CD4-positive, alpha-beta T cell treated with Interleukin-2 at 100 ng/mL for 4 hours (primary cell): ENCODE data around the gene SCAMP5.

ENCODE experiments used
- DNase-seq: peaks from one replicate; pipeline ENCODE4 v3.0.0-alpha.2; 2020; ENCODE audit warnings: low spot score

Gene SCAMP5

DNA sequence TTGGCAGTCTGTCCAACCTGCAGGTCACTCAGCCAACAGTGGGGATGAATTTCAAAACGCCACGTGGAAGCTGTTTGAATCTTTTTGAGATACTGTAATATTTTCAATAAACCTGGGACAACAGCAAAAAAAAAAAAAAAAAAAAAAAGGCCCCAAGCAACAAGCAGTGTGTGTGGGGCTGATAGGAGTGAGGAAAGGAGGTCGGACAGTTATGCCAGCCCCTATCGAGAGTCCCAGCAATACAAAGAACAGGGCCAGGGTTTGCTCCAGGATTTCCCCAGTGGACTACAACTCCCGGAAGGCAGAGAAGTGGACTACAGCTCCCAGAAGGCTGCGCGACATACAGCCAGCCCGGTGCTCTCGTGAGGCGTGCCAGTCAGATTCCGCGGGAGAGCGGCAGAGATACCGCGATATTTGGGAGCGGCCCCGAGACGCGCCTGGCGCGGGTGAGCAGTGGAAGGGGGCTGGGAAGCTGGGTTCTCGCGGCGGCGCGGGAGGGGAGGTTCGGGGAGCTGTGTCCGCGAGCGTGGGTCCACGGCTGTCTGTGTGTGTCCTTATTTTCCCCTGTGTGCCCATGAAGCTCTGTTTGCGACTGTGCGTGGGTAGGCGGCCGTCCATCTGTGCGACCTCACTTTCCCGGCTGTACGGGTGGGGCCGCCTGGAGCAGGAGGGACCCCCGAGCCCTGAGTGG is 28.0 kb downstream of the SCAMP5 start, which contains the start of gene PPCDC:
Gene PPCDC, plus strand, starts transcription at position 410 of the 691 bp plus-strand sequence. CDS start 4,729 bp downstream, outside the sequence.
- peak; percentile 95 for DNase-seq

DNA sequence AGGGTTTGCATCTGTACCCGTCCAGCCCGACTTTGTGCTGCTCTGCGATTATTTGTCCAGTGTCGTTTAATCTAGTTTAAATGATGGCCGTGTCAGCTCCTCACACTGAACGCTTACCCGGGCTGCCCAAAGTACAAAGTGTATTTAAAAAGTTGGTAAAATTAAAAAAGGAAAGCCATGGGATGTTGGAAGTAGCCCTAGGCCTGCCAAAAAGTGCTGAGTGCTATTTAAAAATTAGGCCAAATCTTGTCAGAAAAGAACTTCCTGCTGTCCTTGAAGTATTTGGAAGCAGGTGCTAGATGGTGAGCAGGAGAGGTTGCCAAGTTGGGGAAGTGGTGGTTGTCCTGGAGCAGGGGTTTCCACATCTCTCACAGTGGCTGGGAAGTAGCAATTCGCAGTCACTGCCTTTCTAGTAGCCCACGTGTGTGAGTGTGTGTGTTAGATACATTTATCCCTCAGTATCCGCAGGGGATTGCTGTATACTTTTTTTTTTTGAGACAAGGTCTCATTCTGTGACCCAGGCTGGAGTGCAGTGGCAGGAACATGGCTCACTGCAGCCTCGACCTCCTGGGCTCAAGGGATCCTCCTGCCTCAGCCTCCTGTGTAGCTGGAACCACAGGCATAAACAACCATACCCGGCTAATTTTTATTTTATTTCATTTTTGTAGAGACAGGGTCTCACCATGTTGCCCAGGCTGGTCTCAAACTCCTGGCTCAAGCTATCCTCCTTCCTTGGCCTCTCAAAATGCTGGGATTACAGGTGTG is 28.7 kb downstream of the SCAMP5 start:
- peak; percentile 10 for DNase-seq

DNA sequence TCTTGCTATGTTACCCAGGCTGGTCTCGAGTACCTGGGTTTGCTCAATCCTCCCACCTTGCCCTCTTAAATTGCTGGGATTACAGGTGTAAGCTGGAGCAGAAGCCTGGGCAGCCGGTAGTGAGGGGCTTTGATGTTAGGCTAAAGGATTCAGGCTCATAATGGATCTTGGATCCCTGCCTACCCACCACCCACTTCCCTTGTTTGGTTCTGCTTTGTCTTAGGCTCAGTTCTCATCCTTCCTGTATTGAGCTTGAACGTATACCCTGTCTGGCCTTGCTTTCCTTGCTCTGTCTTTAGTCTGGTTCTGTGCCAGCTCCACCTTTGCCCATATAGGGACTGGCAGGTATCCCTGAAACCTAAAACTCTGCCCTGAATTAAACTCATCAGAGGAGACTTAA is 29.7 kb downstream of the SCAMP5 start:
- no peak for DNase-seq

DNA sequence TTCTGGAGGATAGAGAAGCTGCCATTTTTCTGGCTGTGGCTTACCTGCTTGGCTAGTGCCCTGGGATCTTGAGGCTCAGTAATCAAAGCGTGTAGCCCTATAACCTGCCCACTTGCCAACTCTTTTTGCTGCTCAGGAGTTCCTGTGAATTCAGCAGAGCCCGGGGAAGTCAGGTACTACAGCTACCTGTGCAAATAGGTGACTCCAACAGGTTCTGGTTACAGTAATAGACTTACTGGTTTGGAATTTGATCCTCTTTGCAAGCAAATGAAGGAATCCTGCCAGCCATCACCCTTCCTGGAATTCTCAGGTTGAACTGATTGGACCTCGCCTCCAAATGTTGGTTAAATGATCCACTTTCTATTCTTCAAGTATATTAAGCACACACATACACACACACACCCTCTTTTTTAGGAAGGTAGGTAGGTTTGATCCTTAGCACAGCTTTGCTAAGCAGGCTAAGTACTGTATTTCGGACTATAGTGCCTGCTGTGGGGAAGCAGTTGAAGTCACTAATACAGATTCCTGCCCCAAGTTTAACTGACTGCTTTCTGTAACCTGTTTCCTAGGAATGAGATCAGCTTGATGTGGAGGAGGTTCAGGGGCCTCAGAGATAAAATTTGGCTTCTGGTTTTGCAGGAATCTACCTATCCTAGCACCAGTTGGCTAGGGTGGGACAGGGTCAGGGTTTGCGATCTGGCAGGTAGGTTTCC is 30.3 kb downstream of the SCAMP5 start:
- DNase-seq: no peak

DNA sequence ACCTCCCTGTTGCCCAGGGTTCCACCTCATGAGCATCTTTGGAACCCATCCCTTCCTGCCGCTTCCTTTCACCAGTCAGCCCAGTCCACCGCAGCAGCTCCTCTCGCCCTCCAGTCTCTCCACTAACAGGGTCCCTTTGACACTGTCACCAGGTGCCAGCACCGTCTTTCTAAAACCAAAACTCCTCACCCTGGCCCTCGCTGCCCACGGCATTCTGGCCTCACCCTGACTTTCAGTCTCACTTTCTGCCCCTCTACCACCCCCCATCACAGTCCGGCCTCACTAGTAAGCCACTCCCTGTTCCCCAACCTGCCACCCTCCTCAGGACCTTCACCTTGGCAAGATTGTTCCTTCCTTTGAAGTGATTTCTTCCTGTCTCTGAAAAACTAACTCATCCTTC is 32.2 kb downstream of the SCAMP5 start:
- no peak for DNase-seq

DNA sequence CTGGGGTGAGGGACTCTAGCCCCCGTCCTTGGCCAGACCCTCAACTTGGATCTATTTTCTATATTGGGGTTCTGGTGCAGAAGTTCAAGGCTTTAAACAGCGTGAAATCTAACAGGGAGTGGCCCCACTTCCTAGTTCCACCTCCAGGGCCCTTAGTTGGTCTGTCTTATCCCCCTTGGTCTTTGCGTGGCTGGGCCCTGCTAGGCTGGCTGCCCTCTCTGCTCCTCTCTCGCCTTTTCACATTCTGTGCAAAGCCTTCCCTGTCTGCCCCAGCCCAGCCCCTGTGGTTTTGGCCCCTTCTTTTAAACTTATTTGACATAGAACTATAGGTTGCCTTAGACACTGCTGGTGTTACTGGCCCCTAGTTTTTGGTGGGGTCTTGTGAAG is 33.6 kb downstream of the SCAMP5 start:
- DNase-seq: no peak

DNA sequence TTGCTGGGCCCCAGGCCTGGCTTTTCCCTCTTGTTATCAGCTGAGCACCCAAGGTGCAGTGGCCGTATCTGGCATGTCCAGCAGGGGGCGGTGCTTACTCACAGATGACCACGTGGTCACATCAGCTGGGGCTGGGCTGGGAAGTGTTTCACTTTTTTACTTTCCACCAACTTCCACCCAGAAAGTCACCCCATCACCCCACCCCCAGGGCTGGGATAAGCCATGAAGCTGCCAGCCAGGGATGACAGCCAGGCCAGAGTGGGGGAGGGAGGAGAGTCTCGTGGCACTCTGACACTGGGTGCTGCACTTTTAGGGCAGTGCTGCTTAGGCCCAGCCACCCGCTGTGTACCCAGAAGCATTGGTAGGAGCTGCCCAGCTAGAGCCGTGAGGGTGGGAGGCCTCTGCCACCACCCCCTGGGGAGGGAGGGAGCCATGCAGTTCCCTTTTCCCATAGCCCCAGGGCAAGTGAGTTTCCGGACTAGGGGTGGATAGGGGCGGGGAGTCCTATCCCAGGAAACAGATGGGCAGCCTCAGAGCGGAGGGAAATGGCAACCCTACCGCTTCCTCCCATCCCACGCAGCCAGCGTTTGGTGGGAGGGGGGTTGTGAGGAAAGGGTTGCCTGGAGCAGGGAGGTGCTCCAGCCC is 34.1 kb downstream of the SCAMP5 start:
- DNase-seq: peak; percentile 88

DNA sequence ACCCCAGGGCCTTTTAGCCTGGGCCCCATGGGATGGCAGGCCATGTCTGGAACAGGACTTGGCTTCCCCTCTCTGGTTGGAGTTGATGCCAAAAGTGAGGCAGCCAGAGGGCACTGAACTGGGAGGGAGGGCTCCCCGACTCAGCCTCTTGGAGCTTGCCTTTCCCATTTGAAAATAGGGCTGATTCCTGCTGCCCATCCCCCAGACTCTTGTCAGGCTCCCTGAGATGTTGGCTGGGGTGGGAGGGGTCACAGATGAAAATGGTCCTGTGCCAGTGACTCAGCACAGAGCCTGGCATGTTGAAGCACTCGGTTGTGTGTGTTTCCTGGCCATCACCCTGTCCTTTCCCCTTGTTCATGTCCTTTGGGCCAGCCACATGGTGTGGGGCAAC is 34.7 kb downstream of the SCAMP5 start:
- no peak for DNase-seq

DNA sequence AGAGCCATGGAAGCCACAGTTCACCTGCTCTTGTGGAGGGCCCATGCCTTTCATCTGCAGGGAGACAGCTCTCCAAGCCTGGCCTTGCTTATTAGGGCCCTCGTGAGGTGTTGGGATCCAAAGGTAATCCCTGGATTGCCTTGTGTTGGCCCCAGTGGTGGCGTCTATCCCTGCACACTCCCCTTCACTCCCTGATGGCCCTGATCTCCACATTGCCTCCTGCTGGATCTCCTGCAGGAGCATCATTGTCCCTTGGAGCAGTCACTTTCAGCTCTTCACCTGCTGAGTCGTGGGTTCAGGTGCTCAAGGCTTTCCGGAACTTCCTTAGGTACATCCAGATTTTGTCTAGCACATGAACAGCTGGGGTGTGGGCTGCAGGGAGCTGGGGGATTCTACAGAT is 35.1 kb downstream of the SCAMP5 start:
- no peak for DNase-seq

DNA sequence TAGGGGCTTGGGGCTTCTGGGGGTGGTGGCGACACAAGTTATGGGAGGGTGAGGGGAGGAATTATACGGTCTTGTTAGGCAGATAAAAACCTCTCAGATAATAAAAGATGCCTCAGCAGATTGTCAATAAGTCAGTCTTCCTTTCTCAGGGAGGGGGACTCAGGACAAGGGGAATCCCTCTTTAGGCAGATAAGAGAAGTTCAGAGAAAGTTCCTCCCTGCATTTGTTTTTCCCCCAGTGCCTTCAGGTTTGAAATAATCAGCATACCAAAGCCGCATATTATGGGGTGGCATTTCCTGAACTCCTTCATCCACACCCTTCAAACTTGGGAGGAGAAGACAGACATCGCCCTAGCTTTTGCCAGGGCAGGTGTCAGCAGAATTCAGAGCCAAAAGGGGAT is 36.5 kb downstream of the SCAMP5 start:
- DNase-seq: no peak

DNA sequence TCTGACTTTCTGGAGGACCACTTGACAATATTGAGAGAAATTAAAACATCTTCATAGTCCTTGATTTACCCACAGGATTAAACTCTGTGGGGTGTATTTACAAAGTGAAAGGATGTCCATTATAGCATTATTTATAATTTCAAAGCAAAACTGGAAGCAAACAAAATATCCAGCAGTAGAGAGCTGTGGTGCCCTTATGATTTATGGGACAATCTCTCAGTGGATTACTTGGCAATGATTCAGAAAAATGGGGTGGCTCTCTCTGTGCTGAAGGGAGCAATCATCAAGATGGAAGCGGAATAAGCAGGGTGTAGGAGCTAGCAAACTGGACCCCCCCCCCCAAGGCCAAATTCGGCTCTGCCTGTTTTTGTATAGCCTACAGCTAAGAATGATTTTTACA is 37.0 kb downstream of the SCAMP5 start:
- no peak for DNase-seq

DNA sequence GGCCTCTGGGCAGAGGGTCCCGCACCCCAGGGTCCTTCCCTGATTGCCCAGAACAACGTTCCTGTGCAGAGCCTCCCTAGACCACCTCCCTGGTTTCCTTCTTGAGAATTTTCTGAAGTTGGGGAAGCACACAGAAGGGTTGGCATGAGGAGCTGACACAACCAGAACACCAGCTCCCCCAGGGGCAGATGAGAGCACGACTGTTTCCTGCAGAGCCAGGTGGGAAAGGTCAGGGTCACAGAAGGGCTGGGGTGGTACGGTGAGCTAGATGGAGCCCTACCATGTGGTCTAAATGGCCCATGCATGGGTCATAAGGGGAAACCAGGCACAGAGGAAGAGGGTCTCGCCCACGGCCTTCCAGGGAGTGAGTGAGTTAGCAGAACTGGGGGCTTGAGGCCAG is 38.4 kb downstream of the SCAMP5 start:
- no peak for DNase-seq

DNA sequence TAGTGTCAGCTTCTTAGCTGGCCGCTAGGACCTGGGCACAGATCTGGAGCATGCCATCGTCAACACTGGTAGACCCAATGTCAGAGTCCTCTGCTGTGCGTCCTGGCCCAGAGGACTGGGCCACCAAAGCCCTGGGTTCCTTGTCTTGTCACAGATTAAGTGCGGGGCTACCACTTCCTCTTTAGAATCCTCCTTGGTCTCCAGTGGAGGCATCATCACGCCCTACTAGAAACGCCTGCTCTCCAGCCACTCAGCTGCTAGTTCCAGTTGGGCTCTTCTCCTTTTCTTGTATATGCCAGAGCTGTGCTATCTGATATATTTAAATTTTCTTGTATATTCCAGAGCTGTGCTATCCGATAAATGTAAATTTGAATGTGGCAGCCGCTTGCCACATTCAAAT is 39.3 kb downstream of the SCAMP5 start:
- no peak for DNase-seq

DNA sequence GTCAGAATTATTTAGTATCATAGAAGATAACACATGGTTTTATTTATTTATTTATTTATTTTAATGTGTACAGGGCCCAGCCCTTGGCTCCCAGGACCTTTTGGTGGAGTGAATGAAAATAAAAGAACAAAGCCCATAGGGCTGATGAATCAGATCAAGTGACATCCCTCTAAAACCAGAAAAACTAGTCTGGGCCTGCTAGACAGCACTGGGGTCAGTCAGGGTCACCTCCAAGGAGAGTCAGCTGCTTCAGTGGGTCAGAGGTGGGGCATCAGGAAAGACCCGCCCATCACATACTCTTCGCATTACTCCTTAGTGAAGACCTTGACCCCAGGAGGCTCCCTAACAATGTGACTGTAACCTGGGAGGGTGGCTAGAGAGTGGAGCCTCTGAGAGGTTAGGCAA is 40.9 kb downstream of the SCAMP5 start:
- DNase-seq: no peak

DNA sequence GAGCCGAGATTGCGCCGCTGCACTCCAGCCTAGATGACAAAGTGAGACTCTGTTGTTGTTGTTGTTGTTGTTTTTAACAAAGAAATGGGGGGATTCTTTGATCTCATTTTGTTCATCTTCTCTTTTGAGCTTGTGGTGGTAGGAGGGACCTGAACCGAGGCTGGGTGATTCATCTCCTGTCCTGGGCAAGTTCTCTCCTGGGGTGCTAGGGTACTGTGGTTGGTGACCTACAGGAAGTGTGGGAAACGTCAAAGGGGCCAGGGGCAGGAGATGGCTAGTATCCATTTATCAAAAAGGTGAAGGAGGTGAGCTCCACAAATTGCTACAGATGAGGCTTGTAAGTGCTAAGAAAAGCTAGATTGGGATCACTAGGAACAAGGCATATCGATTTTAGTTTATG is 42.3 kb downstream of the SCAMP5 start:
- no peak for DNase-seq

DNA sequence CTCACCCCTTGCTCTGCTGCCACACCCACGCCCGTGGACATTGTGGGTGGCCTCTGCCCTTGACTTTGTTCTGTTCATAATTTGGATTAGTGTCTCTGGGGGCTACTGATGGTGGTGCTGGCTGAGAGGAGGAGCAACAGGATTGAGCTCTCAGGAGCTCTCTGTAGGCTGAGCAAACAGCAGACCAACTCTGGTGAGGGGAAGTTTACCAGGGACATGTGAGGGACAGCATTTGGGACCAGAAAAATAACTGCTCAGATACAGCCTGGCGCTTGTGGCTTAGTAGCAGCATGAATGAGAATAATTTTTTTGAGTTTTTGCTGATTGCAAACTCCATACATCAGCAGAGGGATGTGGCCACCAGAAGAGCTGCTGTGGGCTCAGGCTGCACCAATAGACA is 42.9 kb downstream of the SCAMP5 start:
- DNase-seq: no peak

DNA sequence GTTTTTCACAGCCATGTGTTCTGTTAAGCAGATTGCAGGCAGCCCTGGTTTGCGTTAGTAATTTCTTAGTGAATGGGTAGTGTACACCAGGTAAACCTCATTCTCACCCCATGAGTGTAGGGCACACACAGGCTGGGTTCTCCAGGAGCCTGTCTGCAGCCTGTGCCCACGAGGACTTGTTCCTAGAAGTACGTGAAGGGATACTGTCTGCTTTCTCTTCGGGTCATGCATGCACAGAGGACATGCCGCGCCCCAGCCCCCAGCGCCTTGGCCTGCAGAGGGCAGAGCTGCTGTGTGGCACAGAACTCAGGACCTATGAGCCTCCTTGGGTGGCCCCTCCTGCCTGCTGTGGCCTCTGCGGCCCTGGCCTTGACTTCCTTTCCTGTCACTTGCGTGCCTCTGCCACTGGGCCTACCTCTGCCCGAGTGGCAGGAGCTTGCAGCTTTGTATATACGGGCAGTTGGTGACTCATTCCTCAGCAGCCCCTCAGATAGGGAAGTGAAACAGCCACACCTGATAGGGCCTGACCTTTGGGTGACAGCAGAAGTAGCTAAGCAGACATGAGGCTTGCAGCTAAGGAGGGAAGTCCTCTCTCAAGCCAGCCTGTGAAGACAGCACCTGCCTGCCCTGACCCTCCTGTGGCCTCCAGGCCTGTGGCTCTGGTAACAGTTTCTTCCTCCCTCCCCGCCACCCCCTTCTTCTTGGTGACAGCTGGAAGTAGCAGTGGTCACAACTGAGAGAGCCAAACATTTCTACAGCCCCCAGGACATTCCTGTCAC is 47.6 kb downstream of the SCAMP5 start:
- DNase-seq: peak; percentile 57

DNA sequence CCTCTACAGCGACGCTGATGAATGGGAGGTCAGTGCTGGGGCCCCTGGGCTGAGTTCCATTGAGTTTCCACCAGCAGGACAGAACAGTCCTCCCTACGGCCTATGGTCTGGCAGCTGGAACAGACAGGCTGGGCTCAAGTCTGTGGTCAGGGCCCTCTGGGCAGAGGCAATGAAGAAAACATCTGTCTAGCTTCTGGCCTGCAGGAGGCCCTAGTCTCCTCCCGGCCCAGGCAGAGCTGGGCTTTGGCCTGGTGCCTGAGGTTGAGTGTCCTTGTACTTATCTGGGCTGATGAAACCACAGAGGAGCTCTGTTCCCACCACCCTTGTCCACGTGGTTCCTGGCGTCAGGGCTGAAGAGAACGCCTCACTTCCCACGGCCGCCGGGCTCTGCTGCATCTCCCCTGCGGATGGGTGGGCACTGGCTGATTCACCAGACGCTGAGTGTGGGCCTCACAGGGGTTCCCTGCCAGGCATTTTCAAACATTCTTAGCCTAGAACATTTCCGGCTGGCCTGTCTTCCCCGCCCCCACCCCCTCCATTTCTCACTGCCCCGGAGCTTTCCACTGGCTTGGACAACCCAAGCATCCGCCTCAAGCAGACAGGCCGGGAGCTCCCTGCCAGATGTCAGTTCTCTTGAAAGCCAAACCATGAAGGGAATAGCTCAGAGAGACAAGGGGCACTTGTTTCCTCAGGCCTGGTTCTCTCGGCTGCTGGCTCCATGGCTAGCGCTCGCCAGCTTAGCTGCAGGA is 48.3 kb downstream of the SCAMP5 start:
- peak; percentile 22 for DNase-seq

DNA sequence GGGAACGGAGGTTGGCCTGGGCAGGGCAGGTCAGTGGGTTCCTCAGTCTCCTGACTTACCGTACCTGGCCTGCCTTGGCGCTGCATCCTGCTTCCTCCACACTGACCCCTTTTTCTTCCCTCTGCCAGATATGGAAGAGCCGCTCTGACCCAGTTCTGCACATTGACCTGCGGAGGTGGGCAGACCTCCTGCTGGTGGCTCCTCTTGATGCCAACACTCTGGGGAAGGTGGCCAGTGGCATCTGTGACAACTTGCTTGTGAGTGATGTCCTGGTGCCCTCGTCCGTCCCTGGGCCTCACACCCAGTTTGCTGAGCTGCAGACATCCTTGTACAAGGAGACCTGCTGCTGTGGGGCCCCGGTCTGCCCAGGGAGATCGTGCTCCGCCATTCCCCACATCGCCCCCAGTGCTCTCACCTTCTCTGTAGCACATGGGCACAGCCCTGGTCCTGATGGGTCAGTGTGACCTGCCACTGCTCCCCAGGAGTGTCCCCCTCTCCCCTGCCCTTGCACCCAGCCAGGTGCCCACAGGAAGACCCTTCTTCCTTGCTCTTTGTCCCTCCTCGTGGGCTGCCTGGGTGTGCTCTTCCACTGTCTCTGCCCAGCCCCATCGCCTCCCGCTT is 49.0 kb downstream of the SCAMP5 start:
- no peak for DNase-seq

DNA sequence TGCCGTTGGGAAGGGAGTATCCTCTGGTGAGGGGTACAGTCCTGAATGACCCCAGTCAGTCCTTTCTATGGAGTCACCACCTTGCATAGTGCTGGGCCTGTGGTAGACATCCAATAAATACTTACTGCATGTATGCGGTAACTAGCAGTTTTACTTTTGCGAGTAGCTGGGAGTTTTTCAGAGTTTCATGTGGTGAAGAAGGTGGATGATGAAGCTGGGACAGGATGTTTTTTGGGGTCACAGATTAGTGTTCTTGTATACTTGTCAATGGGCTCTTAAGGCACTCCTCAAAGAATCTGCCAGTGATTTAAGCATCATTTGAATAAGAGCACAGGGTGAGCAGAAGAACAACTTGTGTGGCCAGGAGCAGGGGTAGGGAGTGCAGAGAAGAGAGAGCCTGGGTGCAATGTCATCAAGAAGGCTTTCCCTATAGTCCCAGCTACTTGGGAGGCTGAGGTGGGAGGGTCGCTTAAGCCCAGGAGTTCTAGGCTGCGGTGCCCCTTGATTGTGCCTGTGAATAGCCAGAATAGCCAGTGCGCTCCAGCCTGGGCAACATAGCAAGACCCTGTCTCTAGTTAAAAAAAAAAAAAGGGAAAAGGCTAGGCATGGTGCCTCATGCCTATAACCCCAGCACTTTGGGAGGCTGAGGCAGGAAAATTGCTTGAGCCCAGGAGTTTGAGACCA is 50.1 kb downstream of the SCAMP5 start:
- no peak for DNase-seq
